ENCODE data around the gene RPH3AL.

The RPH3AL gene

GRCh38 chr17:192666-193425 lies 159.8 kb downstream of the RPH3AL start:
- no peak for TF ChIP-seq ARNTL (CRISPR knock-in tag; IDR thresholded peaks at IDR 0.05; ENCODE audit: borderline replicate concordance, low read depth)
- no peak for TF ChIP-seq ZNF565 (CRISPR knock-in tag; conservative IDR thresholded peaks at IDR 0.05; ENCODE audit: low read depth)
- no peak for TF ChIP-seq ZFP30 (CRISPR knock-in tag; IDR thresholded peaks at IDR 0.05)
- TF ChIP-seq ZNF8 (CRISPR knock-in tag; IDR thresholded peaks at IDR 0.05), result no peak
- no peak for TF ChIP-seq PATZ1 (CRISPR knock-in tag; IDR thresholded peaks at IDR 0.05; ENCODE audit: borderline replicate concordance)
- no peak for TF ChIP-seq ISL1 (CRISPR knock-in tag; IDR thresholded peaks at IDR 0.05)
- no peak for TF ChIP-seq CREB5 (CRISPR knock-in tag; IDR thresholded peaks at IDR 0.05; ENCODE audit: low read depth)
- no peak for TF ChIP-seq GLIS3 (CRISPR knock-in tag; IDR thresholded peaks at IDR 0.05)
- no peak for TF ChIP-seq POU6F1 (CRISPR knock-in tag; IDR thresholded peaks at IDR 0.05; ENCODE audit: borderline replicate concordance, low read depth)
- no peak for TF ChIP-seq ESRRG (CRISPR knock-in tag; IDR thresholded peaks at IDR 0.05)
- no peak for ATAC-seq

GRCh38 chr17:189444-189843 lies 163.2 kb downstream of the RPH3AL start:
- no peak for ATAC-seq
- TF ChIP-seq TSHZ2 (CRISPR knock-in tag; IDR thresholded peaks at IDR 0.05) (no peak), PPARA (CRISPR knock-in tag; IDR thresholded peaks at IDR 0.05; ENCODE audit: borderline replicate concordance) (no peak), SNAI2 (CRISPR knock-in tag; IDR thresholded peaks at IDR 0.05) (no peak), CSRNP3 (CRISPR knock-in tag; IDR thresholded peaks at IDR 0.05) (no peak), ZNF565 (CRISPR knock-in tag; conservative IDR thresholded peaks at IDR 0.05; ENCODE audit: low read depth) (no peak), ZNF70 (CRISPR knock-in tag; IDR thresholded peaks at IDR 0.05) (no peak), ZFP3 (CRISPR knock-in tag; IDR thresholded peaks at IDR 0.05) (no peak), ZC3H10 (CRISPR knock-in tag; IDR thresholded peaks at IDR 0.05) (no peak), ESRRG (CRISPR knock-in tag; IDR thresholded peaks at IDR 0.05) (no peak), ZFP30 (CRISPR knock-in tag; IDR thresholded peaks at IDR 0.05) (no peak), TOX (CRISPR knock-in tag; IDR thresholded peaks at IDR 0.05; ENCODE audit: borderline replicate concordance) (no peak), CSDC2 (CRISPR knock-in tag; IDR thresholded peaks at IDR 0.05) (no peak), RARB (CRISPR knock-in tag; IDR thresholded peaks at IDR 0.05) (no peak)

- ATAC-seq, result no peak
- no peak for TF ChIP-seq RARB (CRISPR knock-in tag; IDR thresholded peaks at IDR 0.05)
- no peak for TF ChIP-seq CSDC2 (CRISPR knock-in tag; IDR thresholded peaks at IDR 0.05)
- no peak for TF ChIP-seq PATZ1 (CRISPR knock-in tag; IDR thresholded peaks at IDR 0.05; ENCODE audit: borderline replicate concordance)
- TF ChIP-seq ZNF8 (CRISPR knock-in tag; IDR thresholded peaks at IDR 0.05), result no peak
- TF ChIP-seq OSR1 (CRISPR knock-in tag; IDR thresholded peaks at IDR 0.05), result no peak
- TF ChIP-seq ZFP30 (CRISPR knock-in tag; IDR thresholded peaks at IDR 0.05), result no peak
- no peak for TF ChIP-seq ZC3H10 (CRISPR knock-in tag; IDR thresholded peaks at IDR 0.05)
- no peak for TF ChIP-seq TSHZ2 (CRISPR knock-in tag; IDR thresholded peaks at IDR 0.05)
- no peak for TF ChIP-seq ISL1 (CRISPR knock-in tag; IDR thresholded peaks at IDR 0.05)
- TF ChIP-seq CREB5 (CRISPR knock-in tag; IDR thresholded peaks at IDR 0.05; ENCODE audit: low read depth), result no peak
- TF ChIP-seq SNAI2 (CRISPR knock-in tag; IDR thresholded peaks at IDR 0.05), result no peak
Measured at GRCh38 chr17:187130-187529, 165.5 kb downstream of the RPH3AL start.
